ENCODE measurements around the gene ZNF91.

DNA sequence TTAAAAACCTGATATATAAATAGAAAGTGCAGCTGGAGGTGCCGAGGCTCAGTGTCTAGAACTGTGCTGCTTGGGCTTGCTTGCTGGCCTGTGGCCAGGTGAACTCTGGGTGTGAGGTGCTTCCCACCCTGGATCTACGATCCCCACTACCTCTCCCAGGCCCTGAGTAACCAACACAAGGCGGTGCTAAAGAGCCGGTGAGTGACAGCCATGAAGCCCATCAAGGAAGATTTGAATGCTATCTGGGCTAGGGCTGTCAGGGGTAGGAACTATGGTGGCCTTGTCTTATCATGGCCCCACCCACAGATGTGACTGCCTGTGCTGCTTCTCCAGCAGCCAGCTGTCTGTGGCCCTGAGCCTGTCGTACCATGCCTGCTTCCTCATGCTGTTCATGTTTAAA, 25.6 kb upstream of the ZNF91 start:
- TF ChIP-seq E2F8 (IDR thresholded peaks at IDR 0.05; ENCODE audit: low read depth, partially characterized antibody) (no peak), ESRRA (IDR thresholded peaks at IDR 0.05; ENCODE audit: low read length) (no peak), CBFB (IDR thresholded peaks at IDR 0.05; ENCODE audit: low read depth) (no peak), MLLT1 (IDR thresholded peaks at IDR 0.05) (no peak), POLR2A (IDR thresholded peaks at IDR 0.05; ENCODE audit: low read depth, low read length) (no peak), KDM1A (IDR thresholded peaks at IDR 0.05; ENCODE audit: borderline replicate concordance) (no peak), POLR2AphosphoS5 (IDR thresholded peaks at IDR 0.05; ENCODE audit: low read length) (no peak), JUND (IDR thresholded peaks at IDR 0.05; ENCODE audit: low read depth, low read length) (no peak), PAX5 (IDR thresholded peaks at IDR 0.05; ENCODE audit: borderline replicate concordance, low read depth, low read length) (no peak)
- TF ChIP-seq, protein P1, sequence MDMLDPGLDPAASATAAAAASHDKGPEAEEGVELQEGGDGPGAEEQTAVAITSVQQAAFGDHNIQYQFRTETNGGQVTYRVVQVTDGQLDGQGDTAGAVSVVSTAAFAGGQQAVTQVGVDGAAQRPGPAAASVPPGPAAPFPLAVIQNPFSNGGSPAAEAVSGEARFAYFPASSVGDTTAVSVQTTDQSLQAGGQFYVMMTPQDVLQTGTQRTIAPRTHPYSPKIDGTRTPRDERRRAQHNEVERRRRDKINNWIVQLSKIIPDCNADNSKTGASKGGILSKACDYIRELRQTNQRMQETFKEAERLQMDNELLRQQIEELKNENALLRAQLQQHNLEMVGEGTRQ (IDR thresholded peaks at IDR 0.05; ENCODE audit: borderline replicate concordance, low read depth, low read length) = no peak
- TF ChIP-seq, protein P2, sequence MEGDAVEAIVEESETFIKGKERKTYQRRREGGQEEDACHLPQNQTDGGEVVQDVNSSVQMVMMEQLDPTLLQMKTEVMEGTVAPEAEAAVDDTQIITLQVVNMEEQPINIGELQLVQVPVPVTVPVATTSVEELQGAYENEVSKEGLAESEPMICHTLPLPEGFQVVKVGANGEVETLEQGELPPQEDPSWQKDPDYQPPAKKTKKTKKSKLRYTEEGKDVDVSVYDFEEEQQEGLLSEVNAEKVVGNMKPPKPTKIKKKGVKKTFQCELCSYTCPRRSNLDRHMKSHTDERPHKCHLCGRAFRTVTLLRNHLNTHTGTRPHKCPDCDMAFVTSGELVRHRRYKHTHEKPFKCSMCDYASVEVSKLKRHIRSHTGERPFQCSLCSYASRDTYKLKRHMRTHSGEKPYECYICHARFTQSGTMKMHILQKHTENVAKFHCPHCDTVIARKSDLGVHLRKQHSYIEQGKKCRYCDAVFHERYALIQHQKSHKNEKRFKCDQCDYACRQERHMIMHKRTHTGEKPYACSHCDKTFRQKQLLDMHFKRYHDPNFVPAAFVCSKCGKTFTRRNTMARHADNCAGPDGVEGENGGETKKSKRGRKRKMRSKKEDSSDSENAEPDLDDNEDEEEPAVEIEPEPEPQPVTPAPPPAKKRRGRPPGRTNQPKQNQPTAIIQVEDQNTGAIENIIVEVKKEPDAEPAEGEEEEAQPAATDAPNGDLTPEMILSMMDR (IDR thresholded peaks at IDR 0.05 in 2 of 3, conservative IDR thresholded peaks at IDR 0.05 in 1 of 3; ENCODE audit: control insufficient read depth in 2 of 3, extremely low read depth in 1 of 3, insufficient read depth in 1 of 3, low read depth in 3 of 3, low read length in 3 of 3) = no peak
